Measurements from ENCODE around the gene RAVER1. TPM values are rescaled to one million over a fixed set of nuclear protein-coding genes. Genes with fewer than 3 reads are reported as not detected.
"Not testable (repeated sequence)": the region's sequence is repeated elsewhere in the genome, so short reads cannot be mapped to it uniquely, and the experiment has no call there.

The RAVER1 gene
- total RNA-seq, 1 experiment from 2014 or later: 55.6 TPM

DNA sequence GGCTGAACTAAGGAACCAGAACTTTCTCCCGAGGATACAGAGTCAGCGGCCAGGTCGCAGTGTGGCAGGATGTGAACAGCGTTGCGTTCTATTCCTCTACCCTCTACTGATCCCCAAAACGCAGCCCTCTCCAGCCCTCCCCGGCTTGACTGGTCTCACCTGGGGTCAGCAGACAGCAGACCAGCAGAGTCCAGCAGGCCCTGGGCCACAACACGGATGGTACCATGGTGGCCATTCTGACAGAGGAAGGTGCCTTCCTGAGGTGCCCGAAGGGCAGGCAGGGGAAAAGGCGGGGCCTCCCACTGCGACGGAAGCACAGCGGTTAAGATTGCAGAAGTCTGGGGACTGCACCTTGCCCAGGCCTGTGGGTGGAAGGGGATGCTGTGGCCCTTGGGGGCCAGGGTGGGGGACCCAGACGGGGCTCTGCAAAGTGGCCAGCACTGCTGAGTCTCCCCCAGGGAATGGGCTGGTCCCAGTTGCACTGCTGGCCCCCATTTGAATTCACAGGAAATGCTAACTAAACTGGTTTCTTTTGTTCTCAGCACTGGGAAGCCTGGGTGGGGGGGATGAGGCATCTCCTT lies 6.1 kb upstream of the RAVER1 start, which contains the start of gene ICAM3:
Gene ICAM3 (minus strand): TSS at position 245 of the 581 bp plus-strand sequence. CDS start 10 bp downstream, at position 235.
- no peaks in the 10 kb centered on the region for H3K27me3 ChIP-seq (ENCODE audit: control insufficient read depth, insufficient read depth, low read length)
- no peak for DNase-seq (ENCODE audit: low read depth, low spot score)
- H3K9me3 ChIP-seq (ENCODE audit: control insufficient read depth, insufficient read depth, low read depth, low read length): no peaks in the 10 kb centered on the region
- H3K4me1 ChIP-seq (ENCODE audit: control insufficient read depth, insufficient read depth, low read length): peaks cover 5% of the 10 kb centered on the region
- no peaks in the 10 kb centered on the region for H3K36me3 ChIP-seq (ENCODE audit: control insufficient read depth, insufficient read depth, low read length)
- ChIA-PET CTCF (no interaction called here), POLR2A (no interaction called here)
- no TSS peak for BruUV-seq (replicated peaks)
- H3K27ac ChIP-seq (ENCODE audit: low read length): no peak within 1 kb of the TSS
- ATAC-seq: no peak
- no peak within 1 kb of the TSS for H3K4me3 ChIP-seq (ENCODE audit: low read depth in 2 of 2, low read length in 2 of 2)
- intact Hi-C loops (cut with micrococcal nuclease; ENCODE audit: unreplicated experiment) (no loop called here), in situ Hi-C loops (cut with HindIII; ENCODE audit: low pct_unique_long_range_greater_than_20kb, low sequenced_read_pairs) (no loop called here)
- no peak for TF ChIP-seq REST (IDR thresholded peaks at IDR 0.05; ENCODE audit: insufficient read depth in 1 of 2, low read depth in 2 of 2, low read length in 1 of 2)
- TF ChIP-seq TCF7L2 (IDR thresholded peaks at IDR 0.05; ENCODE audit: low read depth, low read length): no peak
- no peak for TF ChIP-seq CTCF (IDR thresholded peaks at IDR 0.05)
- no peak for TF ChIP-seq POLR2AphosphoS5 (IDR thresholded peaks at IDR 0.05; ENCODE audit: low read depth, low read length)
- TF ChIP-seq SIN3A (IDR thresholded peaks at IDR 0.05; ENCODE audit: borderline replicate concordance, insufficient read depth, low read depth, low read length): no peak

GRCh38 chr19:10338940-10339339 lies 5.6 kb upstream of the RAVER1 start:
- POLR2A ChIA-PET: interaction anchor here (0.6 kb wide), 1 partner anchor 32 kb away, joined by 5 read pairs; no protein-coding TSS in a partner anchor
- DNase-seq (ENCODE audit: low read depth, low spot score): no peak
- in situ Hi-C loops (cut with HindIII; ENCODE audit: low pct_unique_long_range_greater_than_20kb, low sequenced_read_pairs): no loop called here
- no peak overlapping the region for H3K27ac ChIP-seq (ENCODE audit: low read length)
- intact Hi-C loops (cut with micrococcal nuclease; ENCODE audit: unreplicated experiment): no loop called here
- CTCF ChIA-PET: no interaction called here
- H3K36me3 ChIP-seq (ENCODE audit: control insufficient read depth, insufficient read depth, low read length): no peaks in the 10 kb centered on the region; the same call in 1 of the 2 replicates
- H3K9me3 ChIP-seq (ENCODE audit: control insufficient read depth, insufficient read depth, low read depth, low read length): no peaks in the 10 kb centered on the region
- peaks cover 5% of the 10 kb centered on the region for H3K4me1 ChIP-seq (ENCODE audit: control insufficient read depth, insufficient read depth, low read length)
- BruUV-seq (replicated peaks): no TSS peak
- TF ChIP-seq REST (IDR thresholded peaks at IDR 0.05; ENCODE audit: insufficient read depth in 1 of 2, low read depth in 2 of 2, low read length in 1 of 2) (no peak), TCF7L2 (IDR thresholded peaks at IDR 0.05; ENCODE audit: low read depth, low read length) (no peak), CTCF (IDR thresholded peaks at IDR 0.05) (no peak), POLR2AphosphoS5 (IDR thresholded peaks at IDR 0.05; ENCODE audit: low read depth, low read length) (no peak), SIN3A (IDR thresholded peaks at IDR 0.05; ENCODE audit: borderline replicate concordance, insufficient read depth, low read depth, low read length) (no peak)
- ATAC-seq: no peak
- no peaks in the 10 kb centered on the region for H3K27me3 ChIP-seq (ENCODE audit: control insufficient read depth, insufficient read depth, low read length)
- no peak overlapping the region for H3K4me3 ChIP-seq (ENCODE audit: low read depth in 2 of 2, low read length in 2 of 2)

DNA sequence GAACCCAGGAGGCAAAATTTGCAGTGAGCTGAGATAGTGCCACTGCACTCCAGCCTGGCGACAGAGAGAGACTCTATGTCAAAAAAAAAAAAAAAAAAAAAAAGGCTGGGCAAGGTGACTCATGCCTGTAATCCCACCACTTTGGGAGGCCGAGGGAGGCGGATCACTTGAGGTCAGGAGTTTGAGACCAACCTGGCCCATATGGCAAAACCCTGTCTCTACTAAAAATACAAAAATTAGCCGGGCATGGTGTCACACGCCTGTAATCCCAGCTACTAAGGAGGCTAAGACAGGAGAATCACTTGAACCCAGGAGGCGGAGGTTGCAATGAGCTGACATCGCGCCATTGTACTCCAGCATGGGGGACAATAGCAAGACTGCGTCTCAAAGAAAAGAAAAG lies 3.4 kb upstream of the RAVER1 start:
- H3K27ac ChIP-seq (ENCODE audit: low read length); H3K4me3 ChIP-seq (ENCODE audit: low read depth in 2 of 2, low read length in 2 of 2); H3K4me1 ChIP-seq (ENCODE audit: control insufficient read depth, insufficient read depth, low read length); POLR2A ChIA-PET; H3K9me3 ChIP-seq (ENCODE audit: control insufficient read depth, insufficient read depth, low read depth, low read length); in situ Hi-C loops (cut with HindIII; ENCODE audit: low pct_unique_long_range_greater_than_20kb, low sequenced_read_pairs); intact Hi-C loops (cut with micrococcal nuclease; ENCODE audit: unreplicated experiment); ATAC-seq; H3K36me3 ChIP-seq (ENCODE audit: control insufficient read depth, insufficient read depth, low read length); BruUV-seq (replicated peaks); H3K27me3 ChIP-seq (ENCODE audit: control insufficient read depth, insufficient read depth, low read length); DNase-seq (ENCODE audit: low read depth, low spot score): not testable (repeated sequence)
- CTCF ChIA-PET: interaction anchor here (0.6 kb wide), 1 partner anchor 77 kb away, joined by 4 read pairs; no protein-coding TSS in a partner anchor

Data from Panc1 (cell line).